Karpas-422 (cell line): ENCODE results near the gene LRRN2. TPM values are rescaled to one million over a fixed set of nuclear protein-coding genes. Genes with fewer than 3 reads are reported as not detected.

ENCODE experiments used
- DNase-seq: peaks from one replicate; pipeline ENCODE4 v3.0.0-alpha.2; 2015
- H2AFZ ChIP-seq: fragments of 200-600 bp; sonication (generic); 2 replicates; pipeline ENCODE4 v1.6.1; 2014; ENCODE audit warnings: antibody characterized with exemption, low read length, mixed read lengths
- H3K27ac ChIP-seq: fragments of 200-600 bp; sonication (generic); 2 replicates; pipeline ENCODE4 v1.5.1; 2014; ENCODE audit warnings: mild to moderate bottlenecking, low read length, moderate library complexity
- H3K27me3 ChIP-seq: fragments of 200-600 bp; sonication (generic); 2 replicates; pipeline ENCODE4 v1.6.1; 2014; ENCODE audit warnings: low read length, mixed read lengths
- H3K36me3 ChIP-seq: fragments of 200-600 bp; sonication (generic); 2 replicates; pipeline ENCODE4 v1.6.1; 2014; ENCODE audit warnings: low read length, mixed read lengths; ENCODE audit not compliant: insufficient read depth
- H3K4me1 ChIP-seq: fragments of 200-600 bp; sonication (generic); 2 replicates; pipeline ENCODE4 v1.6.1; 2014; ENCODE audit warnings: mild to moderate bottlenecking, low read length, mixed read lengths
- H3K4me2 ChIP-seq: fragments of 200-600 bp; sonication (generic); 2 replicates; pipeline ENCODE4 v1.6.1; 2014; ENCODE audit warnings: low read length, low read depth, mild to moderate bottlenecking; ENCODE audit not compliant: poor library complexity, severe bottlenecking
- H3K4me3 ChIP-seq: fragments of 200-600 bp; sonication (generic); 2 replicates; pipeline ENCODE4 v1.5.1; 2014; ENCODE audit warnings: mild to moderate bottlenecking, antibody characterized with exemption, low read length, mixed read lengths
- H3K79me2 ChIP-seq: fragments of 200-600 bp; sonication (generic); 2 replicates; pipeline ENCODE4 v1.6.1; 2014; ENCODE audit warnings: mild to moderate bottlenecking, low read length, mixed read lengths
- H3K9ac ChIP-seq: fragments of 200-600 bp; sonication (generic); 2 replicates; pipeline ENCODE4 v1.6.0; 2014; ENCODE audit warnings: low read length
- H3K9me2 ChIP-seq: fragments of 200-600 bp; sonication (generic), shearing (Covaris generic); replicated peaks from 2 replicates; pipeline ENCODE4 v1.6.0; 2014; ENCODE audit warnings: mild to moderate bottlenecking, low read length, moderate library complexity; ENCODE audit not compliant: insufficient read depth
- H3K9me3 ChIP-seq: fragments of 300-700, 200-600 bp; sonication (generic); 2 replicates; pipeline ENCODE4 v1.6.1; 2014; ENCODE audit warnings: low read length, mixed read lengths
- H4K20me1 ChIP-seq: fragments of 200-600 bp; sonication (generic); 2 replicates; pipeline ENCODE4 v1.6.1; 2014; ENCODE audit warnings: mild to moderate bottlenecking, antibody characterized with exemption, low read length, low read depth; ENCODE audit not compliant: insufficient read depth
- total RNA-seq: library from RNA; depleted of rRNA; stranded (reverse); fragments of >200 nt; shearing (Covaris generic); gene quantifications from 2 replicates; pipeline ENCODE4 v1.2.3, GENCODE V29; 2014; ENCODE audit warnings: low replicate concordance

LRRN2 gene
- total RNA-seq, 1 experiment from 2014 or later, result not detected

DNA sequence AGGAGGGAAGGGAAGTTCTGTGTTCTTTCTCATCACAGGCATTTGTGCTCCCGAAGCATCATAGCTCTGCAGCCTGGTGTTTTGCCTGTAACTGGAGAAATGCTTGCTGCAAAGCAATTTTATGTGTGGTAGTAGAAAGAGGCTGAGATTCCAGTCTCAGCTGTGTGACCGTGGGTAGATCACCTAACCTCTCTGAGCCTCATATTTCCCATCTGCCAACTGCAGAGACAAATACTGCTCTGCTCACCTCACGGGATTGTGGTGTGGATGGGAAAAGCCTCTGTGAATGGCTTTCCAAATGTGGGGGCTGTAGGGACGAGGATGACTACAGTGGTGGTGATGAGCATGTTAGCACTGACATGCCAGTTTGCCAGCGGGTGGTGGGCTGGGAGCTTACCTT, 85.3 kb downstream of the LRRN2 start:
- H3K9me3 ChIP-seq, result no peaks in the 10 kb centered on the region
- H4K20me1 ChIP-seq, result no peaks in the 10 kb centered on the region
- no peaks in the 10 kb centered on the region for H3K4me1 ChIP-seq
- no peaks in the 10 kb centered on the region for H3K27me3 ChIP-seq
- no peaks in the 10 kb centered on the region for H3K36me3 ChIP-seq
- no peak overlapping the region for H3K4me3 ChIP-seq
- no peak overlapping the region for H3K27ac ChIP-seq
- H3K4me2 ChIP-seq, result no peak overlapping the region
- H2AFZ ChIP-seq, result no peak overlapping the region
- no peaks in the 10 kb centered on the region for H3K9me2 ChIP-seq
- no peak overlapping the region for H3K9ac ChIP-seq
- DNase-seq, result no peak
- H3K79me2 ChIP-seq, result no peaks in the 10 kb centered on the region

DNA sequence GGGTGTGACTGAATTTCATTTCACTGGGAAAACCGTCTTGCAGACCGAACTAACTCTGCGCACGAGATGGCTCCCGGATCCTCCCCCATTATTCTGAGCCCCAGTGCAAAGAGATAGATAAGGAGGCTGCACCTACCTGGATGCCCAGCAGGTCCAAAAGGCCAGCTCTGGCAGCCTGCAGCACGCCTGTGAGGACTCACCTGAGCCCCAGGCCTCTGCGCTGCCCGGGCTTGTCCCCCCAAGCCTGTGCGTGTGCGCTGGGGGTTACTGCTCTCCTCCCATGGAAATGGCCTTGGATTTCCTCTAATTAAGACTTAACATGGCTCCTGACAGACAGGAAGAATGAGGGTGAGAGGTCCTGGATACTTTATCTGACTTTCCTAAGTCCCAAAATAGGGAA, 85.9 kb downstream of the LRRN2 start:
- no peaks in the 10 kb centered on the region for H3K27me3 ChIP-seq
- no peaks in the 10 kb centered on the region for H3K9me2 ChIP-seq
- H3K4me2 ChIP-seq, result no peak overlapping the region
- H3K27ac ChIP-seq, result no peak overlapping the region
- DNase-seq, result no peak
- no peak overlapping the region for H3K4me3 ChIP-seq
- H3K4me1 ChIP-seq, result no peaks in the 10 kb centered on the region
- H3K9ac ChIP-seq, result no peak overlapping the region
- H3K79me2 ChIP-seq, result no peaks in the 10 kb centered on the region
- H3K9me3 ChIP-seq, result no peaks in the 10 kb centered on the region
- no peaks in the 10 kb centered on the region for H4K20me1 ChIP-seq
- no peaks in the 10 kb centered on the region for H3K36me3 ChIP-seq
- no peak overlapping the region for H2AFZ ChIP-seq

DNA sequence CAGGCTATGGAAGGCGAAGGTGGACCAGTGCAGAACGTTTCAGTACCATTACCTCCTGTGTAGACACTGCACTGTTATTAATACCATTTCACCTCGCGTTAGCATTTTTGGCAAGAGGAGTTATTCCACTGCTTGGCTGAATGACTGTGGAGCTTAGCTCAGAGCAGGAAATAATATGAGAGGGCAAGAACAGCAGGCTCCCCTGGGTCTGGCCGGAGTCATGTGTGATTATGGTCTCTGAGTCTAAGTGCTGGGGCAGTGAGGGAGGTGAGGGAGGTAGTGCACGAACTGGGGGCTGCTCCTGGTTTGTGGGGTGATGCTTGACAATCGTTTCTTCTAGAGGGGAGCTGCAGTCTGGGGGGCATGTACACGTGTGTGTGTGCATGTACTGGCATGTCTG, 86.4 kb downstream of the LRRN2 start:
- DNase-seq, result no peak
- no peak overlapping the region for H3K9ac ChIP-seq

DNA sequence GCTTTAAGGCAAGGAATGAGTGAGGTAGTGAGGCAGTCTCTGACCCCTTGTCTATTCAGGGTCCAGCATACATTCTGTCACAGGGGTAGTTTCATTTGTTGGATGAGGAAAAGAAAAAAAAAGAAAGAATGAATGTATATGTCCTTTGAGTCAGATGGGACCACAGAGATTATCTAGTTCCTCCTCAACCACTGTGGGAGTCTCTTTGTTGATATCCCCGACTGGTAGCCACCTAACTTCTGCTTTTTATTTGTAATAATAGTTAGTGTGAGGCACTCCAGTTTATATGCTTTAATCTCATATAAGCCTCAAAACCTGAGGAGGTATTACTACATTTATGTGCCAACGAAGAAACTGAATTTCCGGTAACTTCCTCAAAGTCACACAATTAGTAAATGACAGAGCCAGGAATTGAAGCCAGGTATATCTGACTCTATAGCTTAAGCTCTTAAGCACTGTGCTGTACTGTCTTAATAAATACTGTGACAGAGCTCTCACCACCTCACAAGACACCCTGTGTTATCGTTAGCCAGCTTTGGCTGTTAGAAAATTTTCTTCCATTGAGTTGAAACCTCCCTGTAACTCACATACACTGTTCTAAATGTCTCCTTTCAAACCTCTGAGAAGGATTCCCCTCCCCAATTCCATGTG, 87.1 kb downstream of the LRRN2 start:
- Histone ChIP-seq H3K9me3 (no peaks in the 10 kb centered on the region), H4K20me1 (no peaks in the 10 kb centered on the region), H3K27ac (no peak overlapping the region)

More for the DNA sequence above, 86.4 kb downstream of the LRRN2 start:
- Histone ChIP-seq H3K9me2 (no peaks in the 10 kb centered on the region), H3K4me3 (no peak overlapping the region), H3K27ac (no peak overlapping the region), H3K79me2 (no peaks in the 10 kb centered on the region), H2AFZ (no peak overlapping the region), H3K4me2 (no peak overlapping the region), H4K20me1 (no peaks in the 10 kb centered on the region), H3K36me3 (no peaks in the 10 kb centered on the region), H3K4me1 (no peaks in the 10 kb centered on the region), H3K27me3 (no peaks in the 10 kb centered on the region), H3K9me3 (no peaks in the 10 kb centered on the region)

DNA sequence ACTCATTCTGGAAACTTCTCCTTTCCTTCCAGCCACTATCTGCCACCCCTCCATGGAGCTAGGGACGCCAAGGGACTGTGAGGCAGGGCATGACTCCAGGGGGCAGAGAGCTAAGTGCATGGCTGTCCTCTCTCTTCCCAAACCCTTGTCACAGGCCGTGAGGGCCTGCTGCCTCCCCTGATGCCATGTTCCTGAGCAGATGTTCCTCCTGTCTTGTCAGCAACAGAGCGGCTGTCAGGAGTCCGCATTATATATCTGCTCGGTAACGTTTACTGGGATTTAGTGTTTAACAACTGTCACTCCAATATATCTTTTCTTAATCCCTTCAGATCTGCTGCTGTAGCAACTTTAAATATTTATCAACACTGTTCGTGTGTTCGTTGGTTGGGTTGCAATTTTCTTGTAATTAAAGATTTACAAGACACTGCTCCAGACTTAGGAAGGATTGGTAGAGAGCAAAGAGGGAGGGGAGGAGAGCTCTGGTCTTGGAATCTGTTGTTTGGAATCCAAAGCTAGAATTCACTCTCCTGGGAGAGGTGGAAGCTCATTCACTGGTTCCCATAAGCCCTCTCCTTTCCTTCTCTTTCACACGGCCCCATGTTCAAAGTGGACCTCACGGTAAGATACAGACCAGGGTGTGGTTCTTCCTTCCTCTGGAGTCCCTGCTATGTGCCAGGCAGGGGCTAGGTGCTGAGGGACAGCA, 93.1 kb downstream of the LRRN2 start:
- no peak overlapping the region for H3K27ac ChIP-seq
- no peaks in the 10 kb centered on the region for H4K20me1 ChIP-seq
- no peaks in the 10 kb centered on the region for H3K36me3 ChIP-seq
- no peaks in the 10 kb centered on the region for H3K9me2 ChIP-seq
- H3K4me1 ChIP-seq, result no peaks in the 10 kb centered on the region
- no peak overlapping the region for H3K4me2 ChIP-seq
- H3K4me3 ChIP-seq, result no peak overlapping the region
- no peaks in the 10 kb centered on the region for H3K27me3 ChIP-seq
- H2AFZ ChIP-seq, result no peak overlapping the region
- no peaks in the 10 kb centered on the region for H3K79me2 ChIP-seq
- H3K9ac ChIP-seq, result no peak overlapping the region
- DNase-seq, result no peak
- H3K9me3 ChIP-seq, result no peaks in the 10 kb centered on the region

More for the DNA sequence above, 87.1 kb downstream of the LRRN2 start:
- Histone ChIP-seq H3K27me3 (no peaks in the 10 kb centered on the region), H3K4me3 (no peak overlapping the region), H3K36me3 (no peaks in the 10 kb centered on the region), H3K9me2 (no peaks in the 10 kb centered on the region), H3K4me1 (no peaks in the 10 kb centered on the region), H3K9ac (no peak overlapping the region), H2AFZ (no peak overlapping the region), H3K4me2 (no peak overlapping the region), H3K79me2 (no peaks in the 10 kb centered on the region)
- no peak for DNase-seq

DNA sequence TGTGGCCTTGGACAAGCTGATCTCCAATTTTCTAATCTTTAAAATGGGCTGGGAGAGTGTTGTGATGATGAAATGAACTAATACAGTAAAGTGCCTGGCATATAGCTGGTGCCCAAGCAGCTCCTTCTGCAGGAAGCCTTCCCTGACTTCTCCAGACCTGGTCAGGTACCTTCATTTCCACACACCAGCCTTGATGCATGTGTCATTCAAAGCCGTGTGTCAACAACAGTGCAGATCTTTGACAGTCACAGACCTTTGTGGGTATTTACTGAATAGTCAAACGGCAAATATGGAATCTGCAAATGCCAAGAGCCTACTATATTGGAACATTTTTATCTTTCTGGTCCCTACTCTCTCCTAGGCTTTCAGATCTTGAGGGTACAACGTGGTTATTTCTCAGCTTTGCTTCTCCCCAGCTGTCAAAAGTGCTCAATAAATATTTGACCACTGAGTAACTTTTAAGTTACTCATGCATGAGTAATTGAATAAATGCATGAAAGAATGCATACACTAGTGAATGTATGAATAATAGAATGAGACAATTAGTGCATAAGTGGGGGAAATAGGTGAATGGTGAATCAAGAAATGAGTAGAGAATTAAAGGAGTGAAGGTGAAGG, 94.0 kb downstream of the LRRN2 start:
- Histone ChIP-seq H4K20me1 (no peaks in the 10 kb centered on the region), H3K9ac (no peak overlapping the region), H3K36me3 (no peaks in the 10 kb centered on the region), H3K27me3 (no peaks in the 10 kb centered on the region), H2AFZ (no peak overlapping the region), H3K4me2 (no peak overlapping the region), H3K79me2 (no peaks in the 10 kb centered on the region), H3K4me3 (no peak overlapping the region), H3K27ac (no peak overlapping the region), H3K4me1 (no peaks in the 10 kb centered on the region), H3K9me2 (no peaks in the 10 kb centered on the region), H3K9me3 (no peaks in the 10 kb centered on the region)
- DNase-seq, result no peak

DNA sequence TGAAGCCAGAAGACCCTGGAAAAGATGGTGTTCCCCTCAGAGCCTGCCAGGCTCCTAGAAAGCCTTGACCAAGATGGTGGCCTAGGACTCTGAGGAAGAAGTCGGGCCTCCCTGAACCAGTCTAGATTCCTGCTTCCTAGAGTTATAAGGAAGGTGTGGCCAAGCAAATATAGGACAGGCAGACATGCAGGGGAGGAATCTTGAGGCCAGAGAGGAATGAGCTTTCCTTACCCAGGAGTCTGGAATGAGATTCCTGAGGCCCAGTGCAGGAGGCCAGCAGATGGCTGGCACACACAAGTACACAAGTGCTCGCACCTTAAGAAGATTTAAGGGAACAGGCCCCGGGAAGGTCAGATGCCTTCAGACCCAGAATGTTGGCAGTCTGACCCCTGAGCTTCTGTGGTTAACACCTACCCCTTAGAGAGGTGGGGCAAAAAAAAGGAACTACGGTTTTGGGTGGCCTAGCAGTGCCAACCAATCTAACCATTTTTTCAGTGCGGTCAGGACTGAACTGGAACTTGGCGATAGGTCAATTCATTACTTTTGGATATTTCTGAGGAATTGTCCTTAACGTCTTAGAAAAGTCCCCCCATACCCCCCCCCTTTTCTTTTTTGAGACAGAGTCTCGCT, 96.0 kb downstream of the LRRN2 start:
- Histone ChIP-seq H3K9ac (no peak overlapping the region), H3K9me2 (no peaks in the 10 kb centered on the region), H3K4me3 (no peak overlapping the region), H3K4me1 (peaks cover 8% of the 10 kb centered on the region), H3K36me3 (no peaks in the 10 kb centered on the region), H3K9me3 (no peaks in the 10 kb centered on the region), H3K4me2 (no peak overlapping the region), H3K79me2 (no peaks in the 10 kb centered on the region), H3K27ac (no peak overlapping the region), H2AFZ (no peak overlapping the region), H3K27me3 (no peaks in the 10 kb centered on the region), H4K20me1 (no peaks in the 10 kb centered on the region)
- DNase-seq, result no peak

DNA sequence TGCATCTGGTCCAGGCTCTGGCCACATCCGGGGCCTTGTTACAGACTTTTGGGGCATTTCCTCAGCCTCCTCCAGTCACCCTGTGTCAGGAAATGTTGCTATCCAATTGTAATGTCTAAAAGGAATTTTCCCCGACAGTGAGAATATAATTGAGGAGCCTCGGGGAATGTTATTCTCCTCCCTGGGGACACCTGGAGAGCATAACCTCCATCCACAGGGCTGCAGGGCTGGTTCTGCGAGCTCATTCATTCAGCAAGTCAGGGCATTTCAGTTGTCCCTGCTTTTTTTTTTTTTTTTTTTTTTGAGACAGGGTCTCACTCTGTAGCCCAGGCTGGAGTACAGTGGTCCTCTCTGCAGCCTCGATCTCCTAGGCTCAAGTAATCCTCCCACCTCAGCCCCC, 96.7 kb downstream of the LRRN2 start:
- Histone ChIP-seq H2AFZ (no peak overlapping the region), H3K4me1 (peaks cover 15% of the 10 kb centered on the region), H3K9me3 (no peaks in the 10 kb centered on the region), H3K27ac (no peak overlapping the region), H3K36me3 (no peaks in the 10 kb centered on the region), H4K20me1 (no peaks in the 10 kb centered on the region), H3K4me2 (no peak overlapping the region), H3K9ac (no peak overlapping the region), H3K9me2 (no peaks in the 10 kb centered on the region), H3K27me3 (no peaks in the 10 kb centered on the region), H3K79me2 (no peaks in the 10 kb centered on the region), H3K4me3 (no peak overlapping the region)
- DNase-seq, result no peak
